Measurements from ENCODE around the gene MLH3. TPM values are rescaled to one million over a fixed set of nuclear protein-coding genes. Genes with fewer than 3 reads are reported as not detected.

MLH3 gene
- total RNA-seq, 1 donor from 2014 or later = 15.0 TPM

- no peak for DNase-seq (ENCODE audit: low read depth, low spot score)
These were observed 82.5 kb downstream of the MLH3 start for GRCh38 chr14:74968811-74969210.

- no peak for DNase-seq (ENCODE audit: low read depth, low spot score)
These were observed 85.6 kb downstream of the MLH3 start for GRCh38 chr14:74965486-74966153.

GRCh38 chr14:74964787-74965485, 86.3 kb downstream of the MLH3 start:
- no peak for DNase-seq (ENCODE audit: low read depth, low spot score)

Other genes starting within 250 kb of the MLH3 start
- gene PROX2, start 175.3 kb downstream of the MLH3 start, total RNA-seq = not detected in 2 replicates
- 66.0 and 75.3 TPM in 2 replicates for gene DLST, start 169.6 kb downstream of the MLH3 start, total RNA-seq
- 11.5 and 14.8 TPM in 2 replicates for gene RPS6KL1, start 128.2 kb downstream of the MLH3 start, total RNA-seq
- gene PGF, start 95.9 kb downstream of the MLH3 start, total RNA-seq = 209 and 564 TPM in 2 replicates
- gene EIF2B2, start 48.5 kb downstream of the MLH3 start, total RNA-seq = 209 and 305 TPM in 2 replicates
- 9.7 and 13.7 TPM in 2 replicates for gene ACYP1, start 12.6 kb upstream of the MLH3 start, total RNA-seq
- gene ZC2HC1C, start 18.2 kb upstream of the MLH3 start, total RNA-seq = 0.99 and 1.3 TPM in 2 replicates
- 43.7 and 73.8 TPM in 2 replicates for gene NEK9, start 75.6 kb upstream of the MLH3 start, total RNA-seq
- 278 and 453 TPM in 2 replicates for gene TMED10, start 125.1 kb upstream of the MLH3 start, total RNA-seq
- gene FOS, start 227.4 kb upstream of the MLH3 start, total RNA-seq = 3.0 and 10.7 TPM in 2 replicates